Keratinocyte (primary cell): ENCODE measurements around the gene ARSH.

Source experiments
- CTCF ChIP-seq, 3 experiments: IDR thresholded peaks in 1 of 3; conservative IDR thresholded peaks in 1 of 3; optimal IDR thresholded peaks in 1 of 3; 2 replicates in 2 of 3; 3 replicates in 1 of 3; pipeline versions ENCODE3 to v1.5.1; 2011; ENCODE audit warnings: low read length in 3 of 3, mild to moderate bottlenecking in 3 of 3, moderate library complexity in 2 of 3, control low read depth in 1 of 3, inconsistent platforms in 1 of 3; ENCODE audit not compliant: insufficient read depth in 2 of 3; ENCODE audit errors: extremely low read depth in 1 of 3
- EZH2 ChIP-seq: IDR thresholded peaks from one replicate; pipeline ENCODE4 v1.6.1; 2012; ENCODE audit warnings: inconsistent platforms, mild to moderate bottlenecking, low read length, moderate library complexity

GRCh38 chrX:3017492-3017891, 11.1 kb downstream of the ARSH start:
- TF ChIP-seq CTCF (optimal IDR thresholded peaks at IDR 0.05 in 1 of 3, IDR thresholded peaks at IDR 0.05 in 1 of 3, conservative IDR thresholded peaks at IDR 0.05 in 1 of 3; ENCODE audit: extremely low read depth in 1 of 3, insufficient read depth in 2 of 3, low read length in 3 of 3) (no peak), EZH2 (no peak)
